ENCODE measurements around the gene RAI1.

Gene RAI1

GRCh38 chr17:17730250-17730935 lies 49.1 kb downstream of the RAI1 start:
- no peak overlapping the region for H3K4me3 ChIP-seq (ENCODE audit: low read depth, low read length)
- TF ChIP-seq CTCF (IDR thresholded peaks at IDR 0.05; ENCODE audit: borderline replicate concordance, insufficient read depth, low read depth, low read length), result no peak

- no peak overlapping the region for H3K4me3 ChIP-seq (ENCODE audit: low read depth, low read length)
- no peak for TF ChIP-seq CTCF (IDR thresholded peaks at IDR 0.05; ENCODE audit: borderline replicate concordance, insufficient read depth, low read depth, low read length)
Observed at GRCh38 chr17:17732444-17732843, 51.2 kb downstream of the RAI1 start.

- no peak for TF ChIP-seq CTCF (IDR thresholded peaks at IDR 0.05; ENCODE audit: borderline replicate concordance, insufficient read depth, low read depth, low read length)
- no peak overlapping the region for H3K4me3 ChIP-seq (ENCODE audit: low read depth, low read length)
Observed at GRCh38 chr17:17732892-17733670, 51.8 kb downstream of the RAI1 start.

GRCh38 chr17:17736205-17737183 lies 55.2 kb downstream of the RAI1 start:
- H3K4me3 ChIP-seq (ENCODE audit: low read depth, low read length), result no peak overlapping the region
- no peak for TF ChIP-seq CTCF (IDR thresholded peaks at IDR 0.05; ENCODE audit: borderline replicate concordance, insufficient read depth, low read depth, low read length)

GRCh38 chr17:17737961-17738894 lies 57.0 kb downstream of the RAI1 start:
- TF ChIP-seq CTCF (IDR thresholded peaks at IDR 0.05; ENCODE audit: borderline replicate concordance, insufficient read depth, low read depth, low read length), result no peak

GRCh38 chr17:17738901-17739300 lies 57.6 kb downstream of the RAI1 start:
- no peak for TF ChIP-seq CTCF (IDR thresholded peaks at IDR 0.05; ENCODE audit: borderline replicate concordance, insufficient read depth, low read depth, low read length)
- H3K4me3 ChIP-seq (ENCODE audit: low read depth, low read length), result no peak overlapping the region

More at GRCh38 chr17:17737961-17738894, 57.0 kb downstream of the RAI1 start:
- no peak overlapping the region for H3K4me3 ChIP-seq (ENCODE audit: low read depth, low read length)

Measured in GM12875 (cell line).